Measurements from ENCODE around the gene PER1. TPM values are rescaled to one million over a fixed set of nuclear protein-coding genes. Genes with fewer than 3 reads are reported as not detected.

The PER1 gene
- total and polyA plus RNA-seq, 9 of the 15 experiments (the other 6 are each of a cell fraction or from before 2014, with no cell fraction given): 0.13 to 26.0 (median 3.4) TPM

GRCh38 chr17:8158267-8159031 is 6.2 kb upstream of the PER1 start:
- CTCF ChIA-PET (ENCODE audit: low intra/inter-chr PET ratio): interaction anchor here (0.6 to 1.1 kb wide), 3 partner anchors 20 to 27 kb away, joined by 3 to 4 read pairs (median 3); no protein-coding TSS in a partner anchor
- TF ChIP-seq ATF2 (CRISPR knock-in tag; IDR thresholded peaks at IDR 0.05): no peak
- no peak for TF ChIP-seq EP400 (IDR thresholded peaks at IDR 0.05)
- peak; percentile 93 for TF ChIP-seq ESRRA (IDR thresholded peaks at IDR 0.05; ENCODE audit: borderline replicate concordance, low read depth)
- no peak for TF ChIP-seq SNRNP70 (optimal IDR thresholded peaks at IDR 0.05; ENCODE audit: low read depth, low read length)
- no peak for TF ChIP-seq ZNF586 (CRISPR knock-in tag; conservative IDR thresholded peaks at IDR 0.05)
- TF ChIP-seq SIX5 (IDR thresholded peaks at IDR 0.05; ENCODE audit: borderline replicate concordance in 1 of 2, insufficient read depth in 1 of 2, low read depth in 1 of 2, low read length in 2 of 2): no peak
- TF ChIP-seq DMBX1 (CRISPR knock-in tag; IDR thresholded peaks at IDR 0.05; ENCODE audit: borderline replicate concordance): no peak
- TF ChIP-seq CEBPZ (IDR thresholded peaks at IDR 0.05; ENCODE audit: borderline replicate concordance, low read depth, low read length): no peak
- TF ChIP-seq FOXA3 (CRISPR knock-in tag; conservative IDR thresholded peaks at IDR 0.05 in 1 of 2, IDR thresholded peaks at IDR 0.05 in 1 of 2): no peak
- no peak for TF ChIP-seq SP2 (IDR thresholded peaks at IDR 0.05; ENCODE audit: extremely low read depth, low read depth, low read length, poor library complexity, severe bottlenecking)
- no peak for TF ChIP-seq IRF9 (tag; IDR thresholded peaks at IDR 0.05)
- TF ChIP-seq ZC3H8 (IDR thresholded peaks at IDR 0.05): no peak
- no peak for TF ChIP-seq PHB (CRISPR knock-in tag; IDR thresholded peaks at IDR 0.05)
- no peak for TF ChIP-seq ZNF668 (CRISPR knock-in tag; IDR thresholded peaks at IDR 0.05)
- TF ChIP-seq ETV1 (tag; conservative IDR thresholded peaks at IDR 0.05; ENCODE audit: low read depth): no peak

More at GRCh38 chr17:8158267-8159031, 6.2 kb upstream of the PER1 start:
- Histone ChIP-seq H3K79me2 (ENCODE audit: control insufficient read depth, insufficient read depth, low read length) (peaks cover 45% of the 10 kb centered on the region), H2AFZ (ENCODE audit: low read depth, low read length) (0 out of 2 replicates have a peak overlapping the region, but pooled peaks have one; percentile 19), H4K20me1 (replicated peaks; ENCODE audit: control insufficient read depth, insufficient read depth, low read length) (0 out of 2 replicates have a peak, but pooled peaks cover 12% of the 10 kb centered on the region), H3K9ac (ENCODE audit: insufficient read depth in 1 of 2, low read depth in 2 of 2, low read length in 2 of 2) (peak overlapping the region in 1 of 2 experiments; percentile 48; a peak in 2 of 4 replicates), H3K9me1 (ENCODE audit: control insufficient read depth, insufficient read depth, low read length) (peaks cover 5% of the 10 kb centered on the region), H3K36me3 (ENCODE audit: control insufficient read depth, insufficient read depth, low read length) (peaks cover 29% of the 10 kb centered on the region; the same call in 2 of the 3 replicates), H3K27ac (ENCODE audit: extremely low read depth, low read depth, low read length) (peak overlapping the region; percentile 74), H3K4me1 (replicated peaks in 1 of 2; ENCODE audit: control insufficient read depth in 2 of 2, insufficient read depth in 2 of 2, low read length in 2 of 2) (peaks cover 40 to 66% of the 10 kb centered on the region in 2 experiments), H3K4me2 (ENCODE audit: insufficient read depth, low read length) (peak overlapping the region; percentile 24), H3K4me3 (no peak overlapping the region), H3K27me3 (ENCODE audit: control insufficient read depth in 2 of 2, insufficient read depth in 2 of 2, low read length in 2 of 2) (no peaks in the 10 kb centered on the region), H3K9me3 (replicated peaks; ENCODE audit: control insufficient read depth, insufficient read depth, low read depth, low read length) (no peaks in the 10 kb centered on the region)
- ATAC-seq: peak; percentile 47
- peak; percentile 45 to 89 (median 62) for DNase-seq (ENCODE audit: extremely low read depth in 1 of 4, low spot score in 3 of 4)
- 35% methylated on average over 17 of the region's 20 CpGs for WGBS (ENCODE audit: insufficient coverage, low coverage, missing lambda C conversion rate)
- intact Hi-C loops (cut with micrococcal nuclease) (no loop called here), in situ Hi-C loops (cut with MboI) (no loop called here)
- no TSS peak for BruUV-seq (replicated peaks)
- POLR2A ChIA-PET: interaction anchor here (0.6 to 8.6 kb wide), 3 partner anchors 10 to 13 kb away, joined by 4 to 105 read pairs (median 5); no protein-coding TSS in a partner anchor
- peak; percentile 89 for FAIRE-seq

All from K562 (cell line).